ENCODE measurements around the gene CDCA7.
"Not testable (repeated sequence)": the region's sequence is repeated elsewhere in the genome, so short reads cannot be mapped to it uniquely, and the experiment has no call there.

Gene CDCA7

GRCh38 chr2:173354582-173355131 lies at the start of gene CDCA7:
TSS of gene CDCA7 (plus strand) at chr2:173354872. CDS start at chr2:173354964, 92 bp downstream.
- in situ Hi-C loops (cut with MboI; ENCODE audit: low sequenced_read_pairs) = no loop called here

- in situ Hi-C loops (cut with MboI; ENCODE audit: low sequenced_read_pairs) = no loop called here
Observed at GRCh38 chr2:173305303-173305702, 49.4 kb upstream of the CDCA7 start.

GRCh38 chr2:173307293-173307692 lies 47.4 kb upstream of the CDCA7 start:
- in situ Hi-C loops (cut with MboI; ENCODE audit: low sequenced_read_pairs) = no loop called here

- in situ Hi-C loops (cut with MboI; ENCODE audit: low sequenced_read_pairs) = not testable (repeated sequence)
Observed at GRCh38 chr2:173309370-173309769, 45.3 kb upstream of the CDCA7 start.

GRCh38 chr2:173311844-173312606 lies 42.6 kb upstream of the CDCA7 start:
- in situ Hi-C loops (cut with MboI; ENCODE audit: low sequenced_read_pairs) = no loop called here

- in situ Hi-C loops (cut with MboI; ENCODE audit: low sequenced_read_pairs) = no loop called here
Observed at GRCh38 chr2:173323371-173323770, 31.3 kb upstream of the CDCA7 start.

- in situ Hi-C loops (cut with MboI; ENCODE audit: low sequenced_read_pairs) = no loop called here
Observed at GRCh38 chr2:173326806-173327205, 27.9 kb upstream of the CDCA7 start.

- in situ Hi-C loops (cut with MboI; ENCODE audit: low sequenced_read_pairs) = no loop called here
Observed at GRCh38 chr2:173327421-173327820, 27.3 kb upstream of the CDCA7 start.

GRCh38 chr2:173333003-173333402 lies 21.7 kb upstream of the CDCA7 start:
- in situ Hi-C loops (cut with MboI; ENCODE audit: low sequenced_read_pairs) = not testable (repeated sequence)

GRCh38 chr2:173339807-173340206 lies 14.9 kb upstream of the CDCA7 start:
- in situ Hi-C loops (cut with MboI; ENCODE audit: low sequenced_read_pairs) = no loop called here

- in situ Hi-C loops (cut with MboI; ENCODE audit: low sequenced_read_pairs) = no loop called here
Observed at GRCh38 chr2:173343921-173344320, 10.8 kb upstream of the CDCA7 start.

- in situ Hi-C loops (cut with MboI; ENCODE audit: low sequenced_read_pairs) = no loop called here
Observed at GRCh38 chr2:173346035-173346434, 8.6 kb upstream of the CDCA7 start.

GRCh38 chr2:173347305-173348168 lies 7.1 kb upstream of the CDCA7 start:
- in situ Hi-C loops (cut with MboI; ENCODE audit: low sequenced_read_pairs) = no loop called here

- in situ Hi-C loops (cut with MboI; ENCODE audit: low sequenced_read_pairs) = no loop called here
Observed at GRCh38 chr2:173349287-173349686, 5.4 kb upstream of the CDCA7 start.

GRCh38 chr2:173350383-173350782 lies 4.3 kb upstream of the CDCA7 start:
- in situ Hi-C loops (cut with MboI; ENCODE audit: low sequenced_read_pairs) = no loop called here

- in situ Hi-C loops (cut with MboI; ENCODE audit: low sequenced_read_pairs) = no loop called here
Observed at GRCh38 chr2:173351879-173352278, 2.8 kb upstream of the CDCA7 start.

GRCh38 chr2:173353556-173353955 lies 1.1 kb upstream of the CDCA7 start:
- in situ Hi-C loops (cut with MboI; ENCODE audit: low sequenced_read_pairs) = no loop called here

- in situ Hi-C loops (cut with MboI; ENCODE audit: low sequenced_read_pairs) = no loop called here
Observed at GRCh38 chr2:173354073-173354581, 545 bp upstream of the CDCA7 start.

GRCh38 chr2:173355132-173355865 lies 627 bp downstream of the CDCA7 start:
- in situ Hi-C loops (cut with MboI; ENCODE audit: low sequenced_read_pairs) = no loop called here

GRCh38 chr2:173355866-173356508 lies 1.3 kb downstream of the CDCA7 start:
- in situ Hi-C loops (cut with MboI; ENCODE audit: low sequenced_read_pairs) = no loop called here

All from HL-60/S4 treated with retinoic acid at 250 ng/mL for 4 days and 3 days (cell line).